ENCODE measurements around the gene RASGRP1. TPM values are rescaled to one million over a fixed set of nuclear protein-coding genes. Genes with fewer than 3 reads are reported as not detected.

Gene RASGRP1
- total RNA-seq, 1 experiment from 2014 or later, result 0.85 TPM

GRCh38 chr15:38440353-38441129, 124.1 kb downstream of the RASGRP1 start:
- Histone ChIP-seq H3K9ac (ENCODE audit: extremely low read depth, insufficient read length, low read length) (no peak overlapping the region), H2AK5ac (ENCODE audit: insufficient read length, low read length) (no peak overlapping the region), H2BK5ac (ENCODE audit: insufficient read length, low read length) (no peak overlapping the region), H2AFZ (ENCODE audit: low read length) (no peak overlapping the region), H3K79me2 (ENCODE audit: insufficient read depth, low read length) (no peaks in the 10 kb centered on the region), H2BK20ac (ENCODE audit: low read depth, low read length, poor library complexity, severe bottlenecking) (no peak overlapping the region), H3K4me2 (ENCODE audit: insufficient read depth, insufficient read length, low read length) (no peak overlapping the region), H3K14ac (ENCODE audit: insufficient read depth, low read length) (no peak overlapping the region), H3K4ac (ENCODE audit: low read depth, low read length) (no peak overlapping the region), H4K91ac (ENCODE audit: insufficient read length, low read depth, low read length) (no peak overlapping the region), H2BK15ac (ENCODE audit: low read depth, low read length) (no peak overlapping the region), H3K23me2 (ENCODE audit: insufficient read length, low read depth, low read length, poor library complexity, severe bottlenecking) (no peaks in the 10 kb centered on the region), H4K5ac (ENCODE audit: insufficient read length, low read depth, low read length) (no peak overlapping the region), H2BK12ac (ENCODE audit: insufficient read length, low read depth, low read length) (peak overlapping the region; percentile 25), H3K27me3 (ENCODE audit: insufficient read depth, low read length) (no peaks in the 10 kb centered on the region), H3K4me1 (ENCODE audit: insufficient read depth, low read length) (no peaks in the 10 kb centered on the region), H4K20me1 (ENCODE audit: control insufficient read depth, insufficient read depth, insufficient read length) (no peaks in the 10 kb centered on the region), H3K79me1 (ENCODE audit: insufficient read depth, low read depth, low read length, poor library complexity, severe bottlenecking) (no peaks in the 10 kb centered on the region), H2BK120ac (ENCODE audit: low read depth, low read length, poor library complexity, severe bottlenecking) (no peak overlapping the region), H3K23ac (ENCODE audit: insufficient read length, low read depth, low read length) (no peak overlapping the region), H3K56ac (ENCODE audit: insufficient read length, low read depth, low read length) (no peak overlapping the region), H3K18ac (ENCODE audit: insufficient read length, low read depth, low read length) (no peak overlapping the region), H3K27ac (ENCODE audit: insufficient read length, low read depth, low read length) (no peak overlapping the region), H3K9me3 (ENCODE audit: control insufficient read depth, low read depth, low read length) (no peaks in the 10 kb centered on the region), H3T11ph (ENCODE audit: low read length) (no peak overlapping the region), H4K8ac (replicated peaks; ENCODE audit: insufficient read length, low read depth, low read length) (no peak overlapping the region)
- peak overlapping the region in 1 of 2 experiments; percentile 24; a peak in 1 of 5 replicates for H3K4me3 Mint-ChIP-seq
- TF ChIP-seq, protein P1, sequence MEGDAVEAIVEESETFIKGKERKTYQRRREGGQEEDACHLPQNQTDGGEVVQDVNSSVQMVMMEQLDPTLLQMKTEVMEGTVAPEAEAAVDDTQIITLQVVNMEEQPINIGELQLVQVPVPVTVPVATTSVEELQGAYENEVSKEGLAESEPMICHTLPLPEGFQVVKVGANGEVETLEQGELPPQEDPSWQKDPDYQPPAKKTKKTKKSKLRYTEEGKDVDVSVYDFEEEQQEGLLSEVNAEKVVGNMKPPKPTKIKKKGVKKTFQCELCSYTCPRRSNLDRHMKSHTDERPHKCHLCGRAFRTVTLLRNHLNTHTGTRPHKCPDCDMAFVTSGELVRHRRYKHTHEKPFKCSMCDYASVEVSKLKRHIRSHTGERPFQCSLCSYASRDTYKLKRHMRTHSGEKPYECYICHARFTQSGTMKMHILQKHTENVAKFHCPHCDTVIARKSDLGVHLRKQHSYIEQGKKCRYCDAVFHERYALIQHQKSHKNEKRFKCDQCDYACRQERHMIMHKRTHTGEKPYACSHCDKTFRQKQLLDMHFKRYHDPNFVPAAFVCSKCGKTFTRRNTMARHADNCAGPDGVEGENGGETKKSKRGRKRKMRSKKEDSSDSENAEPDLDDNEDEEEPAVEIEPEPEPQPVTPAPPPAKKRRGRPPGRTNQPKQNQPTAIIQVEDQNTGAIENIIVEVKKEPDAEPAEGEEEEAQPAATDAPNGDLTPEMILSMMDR (conservative IDR thresholded peaks at IDR 0.05), result peak; percentile 94
- H3K36me3 Mint-ChIP-seq (ENCODE audit: insufficient read depth in 1 of 3, low read depth in 3 of 3), result no peaks in the 10 kb centered on the region; a peak in 1 of 7 replicates
- H3K27ac Mint-ChIP-seq, result no peak overlapping the region
- H3K4me1 Mint-ChIP-seq, result peaks cover 5 to 7% of the 10 kb centered on the region in 2 experiments
- peak; percentile 70 for DNase-seq
- H3K27me3 Mint-ChIP-seq (ENCODE audit: low read depth), result peaks cover 14% of the 10 kb centered on the region
- WGBS (ENCODE audit: extremely low coverage, insufficient read length, low lambda C conversion rate), result no CpG with 5 or more reads among the region's 9 CpGs
- H3K9me3 Mint-ChIP-seq, result no peaks in the 10 kb centered on the region; a peak in 1 of 5 replicates

Other genes with a start within 250 kb of the RASGRP1 start
- 50.0 and 51.1 TPM in 2 replicates for gene FAM98B, start 110.7 kb downstream of the RASGRP1 start, total RNA-seq (2021)